Lung microvascular endothelial cell (primary cell): ENCODE measurements around the gene RGL4. TPM values are rescaled to one million over a fixed set of nuclear protein-coding genes. Genes with fewer than 3 reads are reported as not detected.
"Not testable (repeated sequence)": the region's sequence is repeated elsewhere in the genome, so short reads cannot be mapped to it uniquely, and the experiment has no call there.

Experiments
- DNase-seq, 2 donors: peaks; one replicate each; pipeline versions ENCODE4 v3.0.0 to v3.0.0-alpha.2; 2010; ENCODE audit warnings: low read depth in 2 of 2
- total RNA-seq: library from RNA; depleted of rRNA; stranded (reverse); fragments of >200 nt; gene quantifications from 2 replicates; pipeline ENCODE4 v1.2.1, GENCODE V29; 2014

RGL4 gene
- total RNA-seq, 1 donor from 2014 or later = not detected

DNA sequence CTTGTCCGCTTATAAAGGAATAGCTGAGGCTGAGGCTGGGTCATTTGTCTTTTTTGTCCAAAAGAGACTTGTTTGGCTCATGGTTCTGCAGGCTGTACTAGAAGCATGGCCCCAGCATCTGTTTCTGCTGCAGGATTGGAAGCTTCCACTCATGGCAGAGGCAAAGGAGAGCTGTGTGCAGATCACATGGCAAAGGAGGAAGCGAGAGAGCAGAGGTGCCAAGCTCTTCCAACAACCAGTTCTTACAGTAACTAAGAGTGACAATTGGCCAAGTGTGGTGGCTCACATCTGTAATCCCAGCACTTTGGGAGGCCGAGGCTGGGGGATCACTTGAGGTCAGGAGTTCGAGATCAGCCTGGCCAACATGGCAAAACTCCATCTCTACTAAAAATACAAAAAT lies 37.3 kb downstream of the RGL4 start:
- DNase-seq = not testable (repeated sequence)

GRCh38 chr22:23737696-23738095 lies 46.9 kb downstream of the RGL4 start:
- DNase-seq = no peak

GRCh38 chr22:23742505-23743264 lies 51.9 kb downstream of the RGL4 start:
- DNase-seq = no peak

DNA sequence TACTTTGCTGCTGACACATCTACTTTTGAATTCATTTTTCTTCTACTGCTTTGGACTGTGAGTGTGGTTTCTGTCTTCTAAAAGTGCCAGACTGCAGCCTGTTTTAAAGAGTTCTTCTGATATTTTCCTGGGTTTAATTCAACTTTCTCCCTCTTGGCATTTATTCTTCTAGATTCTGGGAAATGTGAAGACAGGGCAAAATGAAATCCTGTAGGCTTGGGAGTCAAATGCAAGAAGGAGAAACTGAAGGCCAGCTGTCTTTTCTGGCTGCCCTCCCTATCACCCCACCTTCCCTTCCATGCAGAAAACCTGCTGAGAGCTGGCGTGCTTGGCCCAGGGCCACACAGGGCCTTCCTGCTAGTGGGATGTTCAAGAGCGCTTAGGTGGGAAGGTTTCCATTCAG lies 52.5 kb downstream of the RGL4 start:
- DNase-seq = no peak

DNA sequence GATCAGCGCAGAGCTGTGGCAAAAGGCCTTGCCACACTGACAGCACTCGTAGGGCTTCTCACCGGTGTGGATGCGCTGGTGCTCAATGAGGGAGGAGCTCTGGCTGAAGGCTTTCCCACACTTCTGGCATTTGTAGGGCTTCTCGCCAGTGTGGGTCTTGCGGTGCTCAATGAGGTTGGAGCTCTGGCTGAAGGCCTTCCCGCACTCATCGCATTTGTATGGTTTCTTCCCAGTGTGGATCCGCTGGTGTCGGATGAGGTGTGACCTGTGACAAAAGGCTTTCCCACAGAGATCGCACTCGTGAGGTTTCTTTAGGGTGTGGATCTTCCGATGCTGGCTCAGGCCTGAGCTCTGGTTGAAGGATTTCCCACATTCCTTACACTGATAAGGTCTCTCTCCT lies 53.2 kb downstream of the RGL4 start:
- no peak for DNase-seq

DNA sequence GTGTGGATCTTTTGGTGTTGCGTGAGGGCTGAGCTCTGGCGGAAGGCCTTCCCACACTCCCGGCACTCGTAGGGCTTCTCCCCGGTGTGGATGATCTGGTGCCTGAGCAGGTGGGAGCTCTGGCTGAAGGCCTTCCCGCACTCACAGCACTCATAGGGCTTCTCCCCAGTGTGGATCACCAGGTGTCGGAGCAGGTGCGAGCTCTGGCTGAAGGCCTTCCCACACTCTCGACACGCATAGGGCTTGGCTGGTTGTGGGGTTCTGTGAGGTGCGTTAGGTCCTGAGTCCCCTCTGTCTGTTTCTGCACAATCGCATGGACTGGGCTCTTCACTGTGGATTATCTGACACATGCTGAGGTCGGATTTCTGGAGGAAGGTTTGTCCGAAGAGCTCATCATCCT lies 53.7 kb downstream of the RGL4 start:
- DNase-seq = no peak

DNA sequence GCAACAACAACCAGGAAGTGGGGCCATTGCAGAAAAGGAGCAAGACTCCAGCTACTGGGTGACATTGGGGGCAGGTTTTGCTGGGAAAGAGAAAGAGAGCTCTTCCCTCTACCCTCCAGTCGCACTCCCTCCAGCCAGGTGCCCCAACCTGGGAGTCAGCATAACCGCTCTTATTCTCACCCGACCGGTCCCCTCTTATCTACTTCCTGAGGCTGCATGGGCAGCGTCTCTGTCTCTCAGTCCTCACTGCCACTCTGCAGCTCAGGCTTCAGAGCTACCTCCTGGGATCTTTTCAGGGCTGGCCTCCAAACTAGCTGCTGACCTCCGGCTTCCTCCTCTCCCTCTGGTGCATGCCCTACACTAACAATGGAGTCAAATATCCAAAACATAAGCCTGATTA lies 55.0 kb downstream of the RGL4 start:
- no peak for DNase-seq

Other genes with a start within 250 kb of the RGL4 start
- gene IGLL1, start 110.7 kb upstream of the RGL4 start, total RNA-seq = not detected in 2 replicates
- gene DRICH1, start 58.7 kb upstream of the RGL4 start, total RNA-seq = not detected in 2 replicates
- gene ZNF70, start 60.1 kb downstream of the RGL4 start, total RNA-seq = 1.3 and 1.8 TPM in 2 replicates
- not detected in 2 replicates for gene VPREB3, start 63.4 kb downstream of the RGL4 start, total RNA-seq
- gene C22orf15, start 72.0 kb downstream of the RGL4 start, total RNA-seq = under 0.01 and 0.44 TPM in 2 replicates
- gene CHCHD10, start 77.0 kb downstream of the RGL4 start, total RNA-seq = 5.7 and 10.3 TPM in 2 replicates
- 3.4 and 5.0 TPM in 2 replicates for gene MMP11, start 81.8 kb downstream of the RGL4 start, total RNA-seq
- gene SMARCB1, start 96.0 kb downstream of the RGL4 start, total RNA-seq = 20.3 and 21.8 TPM in 2 replicates
- 0.40 and 0.44 TPM in 2 replicates for gene DERL3, start 148.0 kb downstream of the RGL4 start, total RNA-seq
- 4.0 and 4.4 TPM in 2 replicates for gene SLC2A11, start 166.9 kb downstream of the RGL4 start, total RNA-seq
- 331 and 355 TPM in 2 replicates for gene MIF, start 203.4 kb downstream of the RGL4 start, total RNA-seq